Hepatocyte (in vitro differentiated cells): ENCODE data around the gene RIMBP2.

ENCODE experiments used
- EZH2 ChIP-seq: fragments of 200-600 bp; sonication (generic); IDR thresholded peaks from 2 replicates; pipeline ENCODE4 v1.6.1; 2016; ENCODE audit warnings: antibody characterized with exemption, mild to moderate bottlenecking, borderline replicate concordance
- TF ChIP-seq, protein P1 (sequence below): fragments of 200-600 bp; sonication (generic); IDR thresholded peaks from 2 replicates; pipeline ENCODE4 v1.5.1; 2016; ENCODE audit warnings: antibody characterized with exemption, mild to moderate bottlenecking; ENCODE audit not compliant: poor library complexity

DNA sequence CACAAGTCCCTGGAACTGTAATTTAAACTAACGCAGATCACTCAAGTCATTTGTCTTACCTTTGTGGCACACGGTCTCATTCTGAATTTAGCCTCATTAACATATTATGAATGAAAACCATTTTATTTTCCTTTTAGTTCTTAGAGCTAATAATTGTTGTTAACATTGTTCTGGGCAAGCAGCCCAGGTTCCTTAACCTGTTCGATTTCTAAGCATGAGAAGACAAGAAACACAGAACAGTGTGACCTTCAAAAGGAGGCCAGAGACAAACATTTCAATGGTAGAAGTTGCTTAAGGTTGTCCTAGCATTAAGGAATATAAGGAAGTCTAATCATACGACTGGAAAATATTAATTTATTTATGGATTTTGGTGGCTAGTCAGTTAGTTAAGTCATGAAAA lies 343.2 kb downstream of the RIMBP2 start:
- TF ChIP-seq, protein P1, sequence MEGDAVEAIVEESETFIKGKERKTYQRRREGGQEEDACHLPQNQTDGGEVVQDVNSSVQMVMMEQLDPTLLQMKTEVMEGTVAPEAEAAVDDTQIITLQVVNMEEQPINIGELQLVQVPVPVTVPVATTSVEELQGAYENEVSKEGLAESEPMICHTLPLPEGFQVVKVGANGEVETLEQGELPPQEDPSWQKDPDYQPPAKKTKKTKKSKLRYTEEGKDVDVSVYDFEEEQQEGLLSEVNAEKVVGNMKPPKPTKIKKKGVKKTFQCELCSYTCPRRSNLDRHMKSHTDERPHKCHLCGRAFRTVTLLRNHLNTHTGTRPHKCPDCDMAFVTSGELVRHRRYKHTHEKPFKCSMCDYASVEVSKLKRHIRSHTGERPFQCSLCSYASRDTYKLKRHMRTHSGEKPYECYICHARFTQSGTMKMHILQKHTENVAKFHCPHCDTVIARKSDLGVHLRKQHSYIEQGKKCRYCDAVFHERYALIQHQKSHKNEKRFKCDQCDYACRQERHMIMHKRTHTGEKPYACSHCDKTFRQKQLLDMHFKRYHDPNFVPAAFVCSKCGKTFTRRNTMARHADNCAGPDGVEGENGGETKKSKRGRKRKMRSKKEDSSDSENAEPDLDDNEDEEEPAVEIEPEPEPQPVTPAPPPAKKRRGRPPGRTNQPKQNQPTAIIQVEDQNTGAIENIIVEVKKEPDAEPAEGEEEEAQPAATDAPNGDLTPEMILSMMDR = no peak
- TF ChIP-seq EZH2 = no peak
